Ovary (tissue), 9 donors: ENCODE data around the gene SORT1. TPM values are rescaled to one million over a fixed set of nuclear protein-coding genes. Genes with fewer than 3 reads are reported as not detected.

Experiments
- DNase-seq, 5 donors: peaks; one replicate each; pipeline ENCODE4 v3.0.0-alpha.2; 2019 to 2020
- H3K27ac ChIP-seq, 2 donors: fragments of 200-600 bp; one replicate each; pipeline versions ENCODE4 v1.5.1 to v1.8.0; 2019 to 2022
- H3K27me3 ChIP-seq: fragments of 200-600 bp; one replicate; pipeline ENCODE4 v1.8.0; 2022
- H3K36me3 ChIP-seq: fragments of 200-600 bp; sonication (generic); one replicate; pipeline ENCODE4 v1.5.1; 2019
- H3K4me1 ChIP-seq: one replicate; pipeline ENCODE4 v1.8.1; 2013; ENCODE audit warnings: mild to moderate bottlenecking, moderate library complexity; ENCODE audit not compliant: insufficient read depth
- H3K4me3 ChIP-seq: fragments of 200-600 bp; sonication (generic); one replicate; pipeline ENCODE4 v1.5.1; 2017
- H3K9me3 ChIP-seq, 2 donors: fragments of 200-600 bp in 1 of 2; sonication (generic) in 1 of 2; one replicate each; pipeline versions ENCODE4 v1.5.1 to v1.8.1; 2013 to 2019; ENCODE audit warnings: mild to moderate bottlenecking in 1 of 2, moderate library complexity in 1 of 2
- CTCF ChIP-seq, 3 donors: fragments of 450-650 bp in 2 of 3; fragments of 200-600 bp in 1 of 3; IDR thresholded peaks; one replicate each; pipeline versions ENCODE4 v1.5.1 to v1.8.0; 2016 to 2022; ENCODE audit warnings: antibody characterized with exemption in 3 of 3, mild to moderate bottlenecking in 1 of 3
- EP300 ChIP-seq: sonication (generic); formaldehyde crosslinking; IDR thresholded peaks from one replicate; pipeline ENCODE4 v1.6.1; 2017; ENCODE audit warnings: antibody characterized with exemption
- POLR2A ChIP-seq: fragments of 450-650 bp; IDR thresholded peaks from one replicate; pipeline ENCODE4 v1.6.1; 2017; ENCODE audit warnings: antibody characterized with exemption, mild to moderate bottlenecking, moderate library complexity
- WGBS, 3 donors: extraction: QIAGEN DNeasy Blood & Tissue Kit in 1 of 3; methylation state at CpG; one replicate each; pipeline versions ENCODE4 v1.1.5 to v1.1.7; 2013 to 2017; 5-methylcytosine and 5-hydroxymethylcytosine counted together
- intact Hi-C, 4 donors: fragments of 100-400 bp; cut with DNase I; formaldehyde crosslinking; loops; one replicate each; pipeline versions ENCODE4 v1.11.0 to v1.15.1; 2022 to 2023
- polyA plus RNA-seq, 2 donors: library from polyadenylated mRNA; stranded (reverse); fragments of 200-250 nt in 1 of 2; fragments of 350-450 nt in 1 of 2; fragmentation: Illumina TruSeq in 1 of 2; extraction: RNeasy Lipid Tissue Mini Kit (QIAGEN cat#74804) in 1 of 2; gene quantifications; one replicate each; pipeline ENCODE4 v1.2.3, GENCODE V29; 2013 to 2014
- total RNA-seq, 7 donors: library from RNA; depleted of rRNA in 2 of 7; stranded (reverse); fragments of >200 nt in 2 of 7; fragmentation: NEBNext Ultra II Directional in 3 of 7; extraction: Animal tissue kit (Norgen Biotek cat#: 25700) in 3 of 7; gene quantifications; one replicate each; pipeline versions ENCODE4 v1.1.0 to v1.2.4, GENCODE V29; 2016 to 2023
- donor health status: DM: no; HTN: no; CAD: no; lungs with moderate emphysema.
- donor health status: DM: no; HTN: no; CAD: no.
- donor health status: Bipolar disorder and iron deficiency.
- donor health status: DM: yes; HTN: yes; CAD: no.
- donor health status: DM: no; HTN: no; CAD: no.
- donor health status: DM: yes; HTN: yes; CAD: no.

SORT1 gene
- total and polyA plus RNA-seq, 9 donors = 4.3 to 37.0 (median 16.0) TPM

- no peaks in the 10 kb centered on the region for H3K9me3 ChIP-seq
- H3K36me3 ChIP-seq = no peaks in the 10 kb centered on the region
- 27 to 33% (median 32%) methylated on average over 2 of the region's 2 CpGs for WGBS, 3 donors
- intact Hi-C loops = loop anchor here (2.0 to 5.0 kb wide), 5 partner anchors 117 to 137 kb away; partner anchors contain the start of gene PSRC1 (in 1 of the 4)
- TF ChIP-seq POLR2A (no peak), CTCF (IDR thresholded peaks at IDR 0.05) (peak in 2 of 3 donors; percentile 44 to 52), EP300 (no peak)
- no peaks in the 10 kb centered on the region for H3K27me3 ChIP-seq
- DNase-seq = no peak
- no peak overlapping the region for H3K27ac ChIP-seq
- no peak overlapping the region for H3K4me3 ChIP-seq
- H3K4me1 ChIP-seq = peaks cover 4% of the 10 kb centered on the region
Measured at GRCh38 chr1:109399326-109399957, 1.7 kb upstream of the SORT1 start.

GRCh38 chr1:109398343-109399225, 866 bp upstream of the SORT1 start:
- 54 to 57% (median 55%) methylated on average over 18 of the region's 18 CpGs for WGBS, 3 donors
- H3K9me3 ChIP-seq = no peaks in the 10 kb centered on the region
- peaks cover 4% of the 10 kb centered on the region for H3K4me1 ChIP-seq
- no peaks in the 10 kb centered on the region for H3K36me3 ChIP-seq
- intact Hi-C loops = loop anchor here (2.0 to 5.0 kb wide), 5 partner anchors 116 to 136 kb away; partner anchors contain the start of gene PSRC1 (in 1 of the 4)
- no peaks in the 10 kb centered on the region for H3K27me3 ChIP-seq
- no peak for DNase-seq
- H3K4me3 ChIP-seq = peak overlapping the region; percentile 55
- no peak for TF ChIP-seq CTCF (IDR thresholded peaks at IDR 0.05)
- TF ChIP-seq POLR2A = no peak
- TF ChIP-seq EP300 = no peak
- no peak overlapping the region for H3K27ac ChIP-seq

GRCh38 chr1:109396871-109397580, 692 bp downstream of the SORT1 start:
- no peaks in the 10 kb centered on the region for H3K27me3 ChIP-seq
- H3K27ac ChIP-seq = no peak overlapping the region
- TF ChIP-seq POLR2A (no peak), CTCF (IDR thresholded peaks at IDR 0.05) (no peak), EP300 (no peak)
- intact Hi-C loops = loop anchor here in 3 of 4 donors (5.0 kb wide), 4 partner anchors 115 to 135 kb away; partner anchors contain the start of gene PSRC1 (in 1 of the 3)
- 9 to 14% (median 10%) methylated on average over 40 to 46 of the region's 46 CpGs for WGBS, 3 donors
- no peaks in the 10 kb centered on the region for H3K36me3 ChIP-seq
- H3K9me3 ChIP-seq = no peaks in the 10 kb centered on the region
- DNase-seq = no peak
- H3K4me1 ChIP-seq = peaks cover 4% of the 10 kb centered on the region
- H3K4me3 ChIP-seq = peak overlapping the region; percentile 55

- TF ChIP-seq EP300 (no peak), POLR2A (no peak), CTCF (IDR thresholded peaks at IDR 0.05) (no peak)
- Histone ChIP-seq H3K36me3 (no peaks in the 10 kb centered on the region), H3K4me1 (peaks cover 4% of the 10 kb centered on the region), H3K9me3 (no peaks in the 10 kb centered on the region), H3K4me3 (peak overlapping the region; percentile 55), H3K27me3 (no peaks in the 10 kb centered on the region), H3K27ac (no peak overlapping the region)
- intact Hi-C loops = loop anchor here in 3 of 4 donors (5.0 kb wide), 4 partner anchors 114 to 134 kb away; partner anchors contain the start of gene PSRC1 (in 1 of the 3)
- no peak for DNase-seq
- WGBS, 3 donors = 61 to 66% (median 62%) methylated on average over 2 of the region's 2 CpGs
Measured at GRCh38 chr1:109396513-109396839, 1.2 kb downstream of the SORT1 start.
